HCT116 (cell line): ENCODE results near the gene TIAM1. TPM values are rescaled to one million over a fixed set of nuclear protein-coding genes. Genes with fewer than 3 reads are reported as not detected.
A peak's percentile ranks its signal among the peaks of the same experiment; 100 is the strongest.

ENCODE experiments used
- ATAC-seq: fragments of 200-7000 bp; cut with Tn5 transposase; 2 replicates; pipeline ENCODE4 v1.9.1; 2020; ENCODE audit warnings: mild to moderate bottlenecking, moderate library complexity
- BruUV-seq: library from RNA; stranded (reverse); fragments of 400-500 nt; replicated peaks from 2 replicates; lab custom pipeline; 2021; lab: Mats Ljungman, UMichigan
- CTCF ChIA-PET: fragments of 300-600 bp; sonication (Branson Sonifier 250); formaldehyde crosslinking; loops from one replicate; lab custom pipeline; 2021; ENCODE audit warnings: antibody characterized with exemption; lab: Charles Lee
- POLR2A ChIA-PET: fragments of 300-600, 350-600 bp; sonication (Branson Sonifier 250); formaldehyde crosslinking; loops from one replicate; lab custom pipeline; 2021; ENCODE audit warnings: antibody characterized with exemption; lab: Charles Lee
- RAD21 ChIA-PET, 2 experiments: fragments of 300-600 bp; sonication (Branson Sonifier 250); formaldehyde crosslinking; loops; one replicate each; lab custom pipeline; 2023; ENCODE audit warnings: low total read pairs in 2 of 2; ENCODE audit not compliant: uncharacterized antibody in 2 of 2, unreplicated experiment in 2 of 2, low non-redundant PET in 1 of 2; lab: Charles Lee
- DNase-seq: peaks from one replicate; pipeline ENCODE4 v3.0.0-alpha.2; 2010; ENCODE audit warnings: low read depth, low spot score
- H2AFZ ChIP-seq: fragments of 200-600 bp; shearing (Covaris generic), sonication (generic); 2 replicates; pipeline ENCODE4 v1.6.1; 2017; ENCODE audit warnings: low read depth, mixed run types, mixed read lengths, antibody characterized with exemption, low read length; ENCODE audit not compliant: poor library complexity, severe bottlenecking
- H3K27ac ChIP-seq: 2 replicates; pipeline ENCODE4 v1.5.1; 2012; ENCODE audit warnings: low read depth, low read length
- H3K27me3 ChIP-seq: fragments of 200-600 bp; sonication (generic); 2 replicates; pipeline ENCODE4 v1.6.1; 2016; ENCODE audit warnings: mixed run types, low read length, mixed read lengths; ENCODE audit not compliant: insufficient read depth
- H3K36me3 ChIP-seq, 2 experiments: fragments of 200-500 bp in 1 of 2; fragments of 200-600 bp in 1 of 2; sonication (Bioruptor generic) in 1 of 2; sonication (generic) in 1 of 2; 2 replicates each; pipeline versions ENCODE4 v1.5.1 to v1.6.1; 2014 to 2016; ENCODE audit warnings: low read length in 2 of 2, inconsistent platforms in 1 of 2, mixed read lengths in 1 of 2, mixed run types in 1 of 2; ENCODE audit not compliant: insufficient read depth in 2 of 2, control insufficient read depth in 1 of 2
- H3K4me1 ChIP-seq, 2 experiments: fragments of 200-600 bp in 1 of 2; sonication (generic) in 1 of 2; 2 replicates each; pipeline versions ENCODE4 v1.5.1 to v1.6.1; 2012 to 2017; ENCODE audit warnings: low read length in 2 of 2, inconsistent platforms in 1 of 2, mild to moderate bottlenecking in 1 of 2, mixed read lengths in 1 of 2, mixed run types in 1 of 2, moderate library complexity in 1 of 2; ENCODE audit not compliant: insufficient read depth in 2 of 2, control insufficient read depth in 1 of 2
- H3K4me2 ChIP-seq: fragments of 200-600 bp; sonication (generic); 2 replicates; pipeline ENCODE4 v1.6.1; 2017; ENCODE audit warnings: mixed run types, low read length, mixed read lengths
- H3K4me3 ChIP-seq, 2 experiments: fragments of 200-600 bp in 1 of 2; sonication (generic) in 1 of 2; replicated peaks in 1 of 2; 2 replicates each; pipeline ENCODE4 v1.5.1; 2011 to 2016; ENCODE audit warnings: low read length in 2 of 2, control low read depth in 1 of 2, low read depth in 1 of 2, mild to moderate bottlenecking in 1 of 2, mixed read lengths in 1 of 2, mixed run types in 1 of 2
- H3K79me2 ChIP-seq: fragments of 200-600 bp; sonication (generic); 2 replicates; pipeline ENCODE4 v1.6.1; 2017; ENCODE audit warnings: mild to moderate bottlenecking, mixed run types, low read length, moderate library complexity, mixed read lengths; ENCODE audit not compliant: insufficient read depth
- H3K9ac ChIP-seq: fragments of 200-600 bp; sonication (generic); 2 replicates; pipeline ENCODE4 v1.6.1; 2016; ENCODE audit warnings: low read length, mixed read lengths
- H3K9me2 ChIP-seq: fragments of 200-600 bp; sonication (generic), shearing (Covaris generic); 2 replicates; pipeline ENCODE4 v1.6.1; 2017; ENCODE audit warnings: mixed run types, mild to moderate bottlenecking, moderate library complexity; ENCODE audit not compliant: insufficient read depth
- H3K9me3 ChIP-seq, 2 experiments: fragments of 200-500 bp in 1 of 2; fragments of 200-600 bp in 1 of 2; sonication (Bioruptor generic) in 1 of 2; sonication (generic) in 1 of 2; 2 replicates each; pipeline ENCODE4 v1.6.1; 2014 to 2017; ENCODE audit warnings: low read length in 2 of 2, mixed read lengths in 2 of 2, inconsistent platforms in 1 of 2, low read depth in 1 of 2, mild to moderate bottlenecking in 1 of 2, mixed run types in 1 of 2, moderate library complexity in 1 of 2; ENCODE audit not compliant: control insufficient read depth in 1 of 2, insufficient read depth in 1 of 2
- H4K20me1 ChIP-seq: fragments of 200-600 bp; sonication (generic), shearing (Covaris generic); 2 replicates; pipeline ENCODE4 v1.6.1; 2017; ENCODE audit warnings: mixed run types, mild to moderate bottlenecking, moderate library complexity; ENCODE audit not compliant: insufficient read depth
- CBX3 ChIP-seq: IDR thresholded peaks from 2 replicates; pipeline ENCODE4 v1.6.1; 2012; ENCODE audit warnings: low read depth
- CEBPB ChIP-seq: IDR thresholded peaks from 2 replicates; pipeline ENCODE4 v1.6.1; 2012; ENCODE audit warnings: low read depth
- EGR1 ChIP-seq: IDR thresholded peaks from 2 replicates; pipeline ENCODE4 v1.6.1; 2012; ENCODE audit warnings: low read depth
- ELF1 ChIP-seq: IDR thresholded peaks from 2 replicates; pipeline ENCODE4 v1.6.1; 2012; ENCODE audit warnings: low read depth, borderline replicate concordance
- EZH2 ChIP-seq: fragments of 200-600 bp; sonication (generic); IDR thresholded peaks from 2 replicates; pipeline ENCODE4 v1.6.1; 2017; ENCODE audit warnings: antibody characterized with exemption, mixed run types
- EZH2phosphoT487 ChIP-seq: fragments of 200-600 bp; IDR thresholded peaks from 2 replicates; pipeline ENCODE4 v1.6.1; 2018; ENCODE audit warnings: antibody characterized with exemption, borderline replicate concordance
- JUND ChIP-seq: IDR thresholded peaks from 2 replicates; pipeline ENCODE4 v1.6.1; 2012
- POLR2AphosphoS5 ChIP-seq: IDR thresholded peaks from 2 replicates; pipeline ENCODE4 v1.6.1; 2011; ENCODE audit warnings: mild to moderate bottlenecking, low read depth, low read length, moderate library complexity
- RAD21 ChIP-seq: IDR thresholded peaks from 2 replicates; pipeline ENCODE4 v1.6.1; 2012; ENCODE audit warnings: low read depth, mild to moderate bottlenecking
- SIN3A ChIP-seq: IDR thresholded peaks from 2 replicates; pipeline ENCODE4 v1.6.1; 2012; ENCODE audit warnings: low read depth
- SP1 ChIP-seq: IDR thresholded peaks from 2 replicates; pipeline ENCODE4 v1.6.1; 2012; ENCODE audit warnings: low read depth
- SRF ChIP-seq: IDR thresholded peaks from 2 replicates; pipeline ENCODE4 v1.6.1; 2012; ENCODE audit warnings: low read depth
- TCF7L2 ChIP-seq: IDR thresholded peaks from 2 replicates; pipeline ENCODE4 v1.7.0; 2011; ENCODE audit warnings: borderline replicate concordance, inconsistent platforms; ENCODE audit not compliant: insufficient read depth, insufficient read length; ENCODE audit errors: extremely low read depth
- ZFX ChIP-seq: fragments of 450-650 bp; IDR thresholded peaks from 2 replicates; pipeline ENCODE4 v1.6.1; 2017
- ZNF274 ChIP-seq: fragments of 200-500 bp; sonication (Bioruptor generic); IDR thresholded peaks from 2 replicates; pipeline ENCODE4 v1.6.1; 2014; ENCODE audit warnings: mild to moderate bottlenecking, low read depth, low read length, inconsistent platforms
- intact Hi-C: fragments of 100-400 bp; cut with micrococcal nuclease; formaldehyde crosslinking; loops from 2 replicates; pipeline ENCODE4 v1.10.0; 2022
- total RNA-seq: library from RNA; stranded (reverse); gene quantifications from one replicate; pipeline ENCODE4 v1.2.1, GENCODE V29; 2021; ENCODE audit not compliant: unreplicated experiment
- TF ChIP-seq, protein P1 (sequence below): IDR thresholded peaks from 2 replicates; pipeline ENCODE4 v1.6.1; 2012
- TF ChIP-seq, protein P2 (sequence below): IDR thresholded peaks from 2 replicates; pipeline ENCODE4 v1.6.1; 2012; ENCODE audit warnings: low read depth
- TF ChIP-seq, protein P3 (sequence below), 3 experiments: fragments of 200-600 bp in 1 of 3; sonication (generic) in 1 of 3; IDR thresholded peaks in 2 of 3; conservative IDR thresholded peaks in 1 of 3; 2 replicates each; pipeline ENCODE4 v1.5.1; 2012 to 2017; ENCODE audit warnings: low read depth in 2 of 3, low read length in 2 of 3, antibody characterized with exemption in 1 of 3, borderline replicate concordance in 1 of 3, control low read depth in 1 of 3, mild to moderate bottlenecking in 1 of 3, mixed read lengths in 1 of 3, mixed run types in 1 of 3, moderate library complexity in 1 of 3; ENCODE audit not compliant: insufficient read depth in 1 of 3
- TF ChIP-seq, protein P4 (sequence below): IDR thresholded peaks from 2 replicates; pipeline ENCODE4 v1.6.1; 2012
- TF ChIP-seq, protein P5 (sequence below): IDR thresholded peaks from 2 replicates; pipeline ENCODE4 v1.6.1; 2011; ENCODE audit warnings: mild to moderate bottlenecking, low read length, moderate library complexity; ENCODE audit not compliant: insufficient replicate concordance; ENCODE audit errors: extremely low read depth

Gene TIAM1
- total RNA-seq, 1 experiment from 2014 or later = 47.8 TPM

DNA sequence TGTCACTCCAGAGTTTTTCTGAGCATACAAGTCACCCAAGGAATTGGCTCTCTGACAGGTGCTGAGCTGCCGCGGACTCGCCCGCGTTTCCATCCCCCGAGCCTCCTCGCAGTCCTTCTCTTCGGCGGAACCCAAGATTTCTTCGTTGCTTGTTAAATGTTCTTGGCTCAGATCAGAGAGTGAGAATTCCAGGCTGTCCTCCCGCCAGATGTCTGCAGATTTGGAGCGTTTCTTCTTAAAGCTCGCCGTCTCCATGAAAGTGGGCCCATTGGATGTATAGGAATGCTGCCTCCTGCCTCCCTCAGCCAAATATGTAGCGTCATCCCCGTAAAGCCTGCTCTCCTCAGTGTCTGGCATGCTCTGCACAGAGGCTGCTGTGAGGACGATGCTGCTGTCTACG is 77.8 kb downstream of the TIAM1 start:
- no peaks in the 10 kb centered on the region for H3K79me2 ChIP-seq
- ChIA-PET POLR2A (no interaction called here), RAD21 (no interaction called here), CTCF (no interaction called here)
- no peaks in the 10 kb centered on the region for H3K9me3 ChIP-seq
- no peak overlapping the region for H3K27ac ChIP-seq
- intact Hi-C loops = no loop called here
- H2AFZ ChIP-seq = no peak overlapping the region
- ATAC-seq (no peak), DNase-seq (no peak)
- TF ChIP-seq EZH2phosphoT487 (no peak), EGR1 (no peak), ZFX (no peak), ELF1 (no peak), POLR2AphosphoS5 (no peak), ZNF274 (no peak), SIN3A (no peak), JUND (no peak), RAD21 (no peak), CBX3 (no peak), CEBPB (no peak), TCF7L2 (no peak), SRF (no peak), SP1 (no peak), EZH2 (no peak)
- TF ChIP-seq, protein P1, sequence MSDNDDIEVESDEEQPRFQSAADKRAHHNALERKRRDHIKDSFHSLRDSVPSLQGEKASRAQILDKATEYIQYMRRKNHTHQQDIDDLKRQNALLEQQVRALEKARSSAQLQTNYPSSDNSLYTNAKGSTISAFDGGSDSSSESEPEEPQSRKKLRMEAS = no peak
- TF ChIP-seq, protein P2, sequence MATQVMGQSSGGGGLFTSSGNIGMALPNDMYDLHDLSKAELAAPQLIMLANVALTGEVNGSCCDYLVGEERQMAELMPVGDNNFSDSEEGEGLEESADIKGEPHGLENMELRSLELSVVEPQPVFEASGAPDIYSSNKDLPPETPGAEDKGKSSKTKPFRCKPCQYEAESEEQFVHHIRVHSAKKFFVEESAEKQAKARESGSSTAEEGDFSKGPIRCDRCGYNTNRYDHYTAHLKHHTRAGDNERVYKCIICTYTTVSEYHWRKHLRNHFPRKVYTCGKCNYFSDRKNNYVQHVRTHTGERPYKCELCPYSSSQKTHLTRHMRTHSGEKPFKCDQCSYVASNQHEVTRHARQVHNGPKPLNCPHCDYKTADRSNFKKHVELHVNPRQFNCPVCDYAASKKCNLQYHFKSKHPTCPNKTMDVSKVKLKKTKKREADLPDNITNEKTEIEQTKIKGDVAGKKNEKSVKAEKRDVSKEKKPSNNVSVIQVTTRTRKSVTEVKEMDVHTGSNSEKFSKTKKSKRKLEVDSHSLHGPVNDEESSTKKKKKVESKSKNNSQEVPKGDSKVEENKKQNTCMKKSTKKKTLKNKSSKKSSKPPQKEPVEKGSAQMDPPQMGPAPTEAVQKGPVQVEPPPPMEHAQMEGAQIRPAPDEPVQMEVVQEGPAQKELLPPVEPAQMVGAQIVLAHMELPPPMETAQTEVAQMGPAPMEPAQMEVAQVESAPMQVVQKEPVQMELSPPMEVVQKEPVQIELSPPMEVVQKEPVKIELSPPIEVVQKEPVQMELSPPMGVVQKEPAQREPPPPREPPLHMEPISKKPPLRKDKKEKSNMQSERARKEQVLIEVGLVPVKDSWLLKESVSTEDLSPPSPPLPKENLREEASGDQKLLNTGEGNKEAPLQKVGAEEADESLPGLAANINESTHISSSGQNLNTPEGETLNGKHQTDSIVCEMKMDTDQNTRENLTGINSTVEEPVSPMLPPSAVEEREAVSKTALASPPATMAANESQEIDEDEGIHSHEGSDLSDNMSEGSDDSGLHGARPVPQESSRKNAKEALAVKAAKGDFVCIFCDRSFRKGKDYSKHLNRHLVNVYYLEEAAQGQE = no peak
- TF ChIP-seq, protein P3, sequence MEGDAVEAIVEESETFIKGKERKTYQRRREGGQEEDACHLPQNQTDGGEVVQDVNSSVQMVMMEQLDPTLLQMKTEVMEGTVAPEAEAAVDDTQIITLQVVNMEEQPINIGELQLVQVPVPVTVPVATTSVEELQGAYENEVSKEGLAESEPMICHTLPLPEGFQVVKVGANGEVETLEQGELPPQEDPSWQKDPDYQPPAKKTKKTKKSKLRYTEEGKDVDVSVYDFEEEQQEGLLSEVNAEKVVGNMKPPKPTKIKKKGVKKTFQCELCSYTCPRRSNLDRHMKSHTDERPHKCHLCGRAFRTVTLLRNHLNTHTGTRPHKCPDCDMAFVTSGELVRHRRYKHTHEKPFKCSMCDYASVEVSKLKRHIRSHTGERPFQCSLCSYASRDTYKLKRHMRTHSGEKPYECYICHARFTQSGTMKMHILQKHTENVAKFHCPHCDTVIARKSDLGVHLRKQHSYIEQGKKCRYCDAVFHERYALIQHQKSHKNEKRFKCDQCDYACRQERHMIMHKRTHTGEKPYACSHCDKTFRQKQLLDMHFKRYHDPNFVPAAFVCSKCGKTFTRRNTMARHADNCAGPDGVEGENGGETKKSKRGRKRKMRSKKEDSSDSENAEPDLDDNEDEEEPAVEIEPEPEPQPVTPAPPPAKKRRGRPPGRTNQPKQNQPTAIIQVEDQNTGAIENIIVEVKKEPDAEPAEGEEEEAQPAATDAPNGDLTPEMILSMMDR (IDR thresholded peaks at IDR 0.05 in 2 of 3, conservative IDR thresholded peaks at IDR 0.05 in 1 of 3; ENCODE audit: borderline replicate concordance in 1 of 3, insufficient read depth in 1 of 3, low read depth in 2 of 3, low read length in 2 of 3) = no peak
- TF ChIP-seq, protein P4, sequence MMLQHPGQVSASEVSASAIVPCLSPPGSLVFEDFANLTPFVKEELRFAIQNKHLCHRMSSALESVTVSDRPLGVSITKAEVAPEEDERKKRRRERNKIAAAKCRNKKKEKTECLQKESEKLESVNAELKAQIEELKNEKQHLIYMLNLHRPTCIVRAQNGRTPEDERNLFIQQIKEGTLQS = no peak
- TF ChIP-seq, protein P5, sequence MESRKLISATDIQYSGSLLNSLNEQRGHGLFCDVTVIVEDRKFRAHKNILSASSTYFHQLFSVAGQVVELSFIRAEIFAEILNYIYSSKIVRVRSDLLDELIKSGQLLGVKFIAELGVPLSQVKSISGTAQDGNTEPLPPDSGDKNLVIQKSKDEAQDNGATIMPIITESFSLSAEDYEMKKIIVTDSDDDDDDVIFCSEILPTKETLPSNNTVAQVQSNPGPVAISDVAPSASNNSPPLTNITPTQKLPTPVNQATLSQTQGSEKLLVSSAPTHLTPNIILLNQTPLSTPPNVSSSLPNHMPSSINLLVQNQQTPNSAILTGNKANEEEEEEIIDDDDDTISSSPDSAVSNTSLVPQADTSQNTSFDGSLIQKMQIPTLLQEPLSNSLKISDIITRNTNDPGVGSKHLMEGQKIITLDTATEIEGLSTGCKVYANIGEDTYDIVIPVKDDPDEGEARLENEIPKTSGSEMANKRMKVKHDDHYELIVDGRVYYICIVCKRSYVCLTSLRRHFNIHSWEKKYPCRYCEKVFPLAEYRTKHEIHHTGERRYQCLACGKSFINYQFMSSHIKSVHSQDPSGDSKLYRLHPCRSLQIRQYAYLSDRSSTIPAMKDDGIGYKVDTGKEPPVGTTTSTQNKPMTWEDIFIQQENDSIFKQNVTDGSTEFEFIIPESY = no peak
- H4K20me1 ChIP-seq = no peaks in the 10 kb centered on the region
- no peak overlapping the region for H3K4me2 ChIP-seq
- no peaks in the 10 kb centered on the region for H3K27me3 ChIP-seq
- H3K36me3 ChIP-seq = no peaks in the 10 kb centered on the region; a peak in 1 of 4 replicates
- TSS peak; percentile 33 for BruUV-seq
- no peak overlapping the region for H3K9ac ChIP-seq
- H3K4me3 ChIP-seq = no peak overlapping the region
- H3K9me2 ChIP-seq = no peaks in the 10 kb centered on the region
- no peaks in the 10 kb centered on the region for H3K4me1 ChIP-seq
